Osteoblast (primary cell): ENCODE measurements around the gene GYG1. TPM values are rescaled to one million over a fixed set of nuclear protein-coding genes. Genes with fewer than 3 reads are reported as not detected.

Experiments
- DNase-seq: peaks from one replicate; pipeline ENCODE4 v3.0.0; 2011; ENCODE audit warnings: low spot score, mixed read lengths; ENCODE audit not compliant: insufficient read length; ENCODE audit errors: missing footprints
- H2AFZ ChIP-seq: 2 replicates; pipeline ENCODE4 v1.6.0; 2011; ENCODE audit warnings: mild to moderate bottlenecking, low read length
- H3K27ac ChIP-seq: 2 replicates; pipeline ENCODE4 v1.5.1; 2011; ENCODE audit warnings: mild to moderate bottlenecking, low read depth, low read length, moderate library complexity
- H3K27me3 ChIP-seq: 2 replicates; pipeline ENCODE4 v1.6.0; 2012; ENCODE audit warnings: mild to moderate bottlenecking, control low read depth, inconsistent platforms, low read length, moderate library complexity; ENCODE audit not compliant: insufficient read depth
- H3K36me3 ChIP-seq: 2 replicates; pipeline ENCODE4 v1.5.1; 2011; ENCODE audit warnings: mild to moderate bottlenecking, low read length, control low read depth, moderate library complexity; ENCODE audit not compliant: insufficient read depth
- H3K4me1 ChIP-seq: 2 replicates; pipeline ENCODE4 v1.5.1; 2011; ENCODE audit warnings: mild to moderate bottlenecking, low read length, control low read depth, moderate library complexity; ENCODE audit not compliant: insufficient read depth
- H3K4me2 ChIP-seq: 2 replicates; pipeline ENCODE4 v1.6.0; 2011; ENCODE audit warnings: mild to moderate bottlenecking, low read length; ENCODE audit not compliant: insufficient read depth
- H3K4me3 ChIP-seq: fragments of 200-600 bp; sonication (generic); 3 replicates; pipeline ENCODE4 v1.5.1; 2012; ENCODE audit warnings: mild to moderate bottlenecking, low read length, inconsistent platforms; ENCODE audit not compliant: insufficient read depth
- H3K79me2 ChIP-seq: 2 replicates; pipeline ENCODE4 v1.6.0; 2012; ENCODE audit warnings: mild to moderate bottlenecking, low read length, control low read depth, inconsistent platforms; ENCODE audit not compliant: insufficient read depth
- H3K9me3 ChIP-seq: 2 replicates; pipeline ENCODE4 v1.5.1; 2011; ENCODE audit warnings: low read depth, low read length, control low read depth
- H4K20me1 ChIP-seq: 2 replicates; pipeline ENCODE4 v1.6.0; 2012; ENCODE audit warnings: mild to moderate bottlenecking, low read length, control low read depth; ENCODE audit not compliant: insufficient read depth
- total RNA-seq: library from RNA; depleted of rRNA; stranded (reverse); fragments of >200 nt; gene quantifications from 2 replicates; pipeline ENCODE4 v1.2.3, GENCODE V29; 2012
- TF ChIP-seq, protein P1 (sequence below): IDR thresholded peaks from 2 replicates; pipeline ENCODE4 v1.5.1; 2011; ENCODE audit warnings: mild to moderate bottlenecking, low read depth, low read length, moderate library complexity; ENCODE audit errors: extremely low read depth

The GYG1 gene
- total RNA-seq, 1 donor: 42.3 TPM

GRCh38 chr3:148962513-148962912 lies 28.8 kb upstream of the GYG1 start:
- Histone ChIP-seq H3K36me3 (no peaks in the 10 kb centered on the region), H4K20me1 (no peaks in the 10 kb centered on the region), H3K9me3 (no peaks in the 10 kb centered on the region), H3K27ac (no peak overlapping the region), H3K4me1 (no peaks in the 10 kb centered on the region), H3K27me3 (no peaks in the 10 kb centered on the region), H2AFZ (no peak overlapping the region), H3K4me2 (no peak overlapping the region), H3K79me2 (no peaks in the 10 kb centered on the region), H3K4me3 (no peak overlapping the region)
- TF ChIP-seq, protein P1, sequence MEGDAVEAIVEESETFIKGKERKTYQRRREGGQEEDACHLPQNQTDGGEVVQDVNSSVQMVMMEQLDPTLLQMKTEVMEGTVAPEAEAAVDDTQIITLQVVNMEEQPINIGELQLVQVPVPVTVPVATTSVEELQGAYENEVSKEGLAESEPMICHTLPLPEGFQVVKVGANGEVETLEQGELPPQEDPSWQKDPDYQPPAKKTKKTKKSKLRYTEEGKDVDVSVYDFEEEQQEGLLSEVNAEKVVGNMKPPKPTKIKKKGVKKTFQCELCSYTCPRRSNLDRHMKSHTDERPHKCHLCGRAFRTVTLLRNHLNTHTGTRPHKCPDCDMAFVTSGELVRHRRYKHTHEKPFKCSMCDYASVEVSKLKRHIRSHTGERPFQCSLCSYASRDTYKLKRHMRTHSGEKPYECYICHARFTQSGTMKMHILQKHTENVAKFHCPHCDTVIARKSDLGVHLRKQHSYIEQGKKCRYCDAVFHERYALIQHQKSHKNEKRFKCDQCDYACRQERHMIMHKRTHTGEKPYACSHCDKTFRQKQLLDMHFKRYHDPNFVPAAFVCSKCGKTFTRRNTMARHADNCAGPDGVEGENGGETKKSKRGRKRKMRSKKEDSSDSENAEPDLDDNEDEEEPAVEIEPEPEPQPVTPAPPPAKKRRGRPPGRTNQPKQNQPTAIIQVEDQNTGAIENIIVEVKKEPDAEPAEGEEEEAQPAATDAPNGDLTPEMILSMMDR: peak; percentile 39
- DNase-seq: peak; percentile 83

DNA sequence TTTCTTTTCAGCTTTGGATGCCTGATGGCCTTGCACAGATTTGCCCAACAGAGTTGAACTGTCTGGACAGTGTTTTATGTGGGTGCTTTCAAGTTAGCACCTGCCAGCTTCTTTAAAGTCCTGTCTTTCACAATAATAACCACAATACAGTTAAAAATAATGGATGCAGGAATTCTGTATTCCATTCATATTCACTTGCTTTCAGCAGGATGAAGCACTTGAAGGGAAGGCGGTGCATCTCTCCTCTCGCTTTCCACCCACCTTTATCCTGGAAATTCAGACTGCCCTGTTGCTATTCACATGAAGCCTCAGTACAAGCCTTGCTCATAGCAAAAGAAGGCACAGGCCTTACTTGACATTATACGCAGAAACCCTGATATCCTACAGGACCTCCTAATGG lies 26.5 kb upstream of the GYG1 start:
- Histone ChIP-seq H3K79me2 (no peaks in the 10 kb centered on the region), H3K27ac (no peak overlapping the region), H3K27me3 (no peaks in the 10 kb centered on the region), H4K20me1 (no peaks in the 10 kb centered on the region), H3K4me3 (no peak overlapping the region), H3K4me2 (no peak overlapping the region), H3K9me3 (no peaks in the 10 kb centered on the region), H2AFZ (no peak overlapping the region), H3K36me3 (no peaks in the 10 kb centered on the region), H3K4me1 (no peaks in the 10 kb centered on the region)
- TF ChIP-seq, protein P1: no peak
- no peak for DNase-seq

DNA sequence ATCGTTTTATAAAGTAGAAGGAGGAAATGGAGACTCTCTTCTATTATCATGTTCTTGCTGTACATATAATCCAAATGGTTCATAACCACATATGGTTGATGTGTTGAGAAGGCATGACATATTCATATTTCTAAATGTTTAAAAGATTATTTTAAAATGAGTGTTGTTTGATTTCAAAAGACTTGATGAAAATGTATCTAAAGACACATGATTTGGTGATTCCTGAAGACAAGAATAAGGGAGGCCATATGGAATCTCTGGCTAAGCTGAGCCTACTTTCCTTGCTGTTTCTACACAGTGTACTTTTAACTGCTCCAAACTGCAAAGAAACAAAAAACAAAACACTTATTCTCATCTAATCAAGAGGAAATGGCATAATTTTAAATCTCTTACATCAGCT lies 23.0 kb upstream of the GYG1 start:
- TF ChIP-seq, protein P1: no peak
- Histone ChIP-seq H4K20me1 (no peaks in the 10 kb centered on the region), H3K4me1 (no peaks in the 10 kb centered on the region), H3K9me3 (no peaks in the 10 kb centered on the region), H3K27me3 (no peaks in the 10 kb centered on the region), H2AFZ (no peak overlapping the region), H3K79me2 (no peaks in the 10 kb centered on the region), H3K27ac (no peak overlapping the region), H3K4me3 (no peak overlapping the region), H3K36me3 (no peaks in the 10 kb centered on the region), H3K4me2 (no peak overlapping the region)
- DNase-seq: no peak

DNA sequence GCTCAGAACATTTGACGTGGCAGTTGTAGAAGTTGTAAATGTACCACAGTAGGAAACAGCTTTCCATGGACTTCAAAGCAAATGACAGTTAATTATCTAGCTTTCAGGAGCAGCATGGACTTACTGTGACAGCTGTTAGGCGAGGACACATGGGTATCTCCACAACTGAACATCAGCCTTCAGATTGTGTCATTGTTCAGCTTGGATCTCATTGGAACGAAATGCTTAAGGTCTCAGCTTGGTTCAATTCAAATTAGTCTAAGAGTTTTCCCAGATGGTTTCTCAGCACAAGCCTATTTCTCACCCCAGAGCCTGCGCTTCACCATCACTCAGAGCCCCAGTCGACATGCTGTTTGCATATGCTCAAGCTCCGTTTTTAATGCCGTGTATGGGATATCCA lies 21.1 kb upstream of the GYG1 start:
- Histone ChIP-seq H3K36me3 (no peaks in the 10 kb centered on the region), H4K20me1 (no peaks in the 10 kb centered on the region), H3K27ac (no peak overlapping the region), H3K4me2 (no peak overlapping the region), H3K79me2 (no peaks in the 10 kb centered on the region), H3K4me3 (no peak overlapping the region), H3K4me1 (no peaks in the 10 kb centered on the region), H3K27me3 (no peaks in the 10 kb centered on the region), H2AFZ (no peak overlapping the region), H3K9me3 (no peaks in the 10 kb centered on the region)
- DNase-seq: no peak
- TF ChIP-seq, protein P1: no peak
